Hepatocyte (in vitro differentiated cells): ENCODE data around the gene DOCK1. TPM values are rescaled to one million over a fixed set of nuclear protein-coding genes. Genes with fewer than 3 reads are reported as not detected.

ENCODE experiments used
- DNase-seq: peaks from one replicate; pipeline ENCODE4 v3.0.0-alpha.2; 2016; ENCODE audit warnings: low spot score
- H2AFZ ChIP-seq: fragments of 200-600 bp; sonication (generic); 2 replicates; pipeline ENCODE4 v1.6.0; 2016; ENCODE audit warnings: antibody characterized with exemption, mild to moderate bottlenecking
- H3K27ac ChIP-seq: fragments of 200-600 bp; sonication (generic); 2 replicates; pipeline ENCODE4 v1.5.1; 2016; ENCODE audit warnings: mild to moderate bottlenecking
- H3K27me3 ChIP-seq: fragments of 200-600 bp; sonication (generic); 2 replicates; pipeline ENCODE4 v1.6.1; 2016
- H3K36me3 ChIP-seq: fragments of 200-600 bp; sonication (generic); replicated peaks from 2 replicates; pipeline ENCODE4 v1.5.1; 2016; ENCODE audit warnings: low read depth; ENCODE audit not compliant: insufficient read depth
- H3K4me1 ChIP-seq: fragments of 200-600 bp; sonication (generic); 2 replicates; pipeline ENCODE4 v1.5.1; 2016; ENCODE audit warnings: mild to moderate bottlenecking, moderate library complexity; ENCODE audit not compliant: insufficient read depth
- H3K4me2 ChIP-seq: fragments of 200-600 bp; sonication (generic); 2 replicates; pipeline ENCODE4 v1.6.0; 2016
- H3K4me3 ChIP-seq: fragments of 200-600 bp; sonication (generic); 2 replicates; pipeline ENCODE4 v1.5.1; 2016; ENCODE audit warnings: mild to moderate bottlenecking
- H3K79me2 ChIP-seq: fragments of 200-600 bp; sonication (generic); 2 replicates; pipeline ENCODE4 v1.6.0; 2017; ENCODE audit warnings: mild to moderate bottlenecking
- H3K9me2 ChIP-seq: fragments of 200-600 bp; sonication (generic); replicated peaks from 2 replicates; pipeline ENCODE4 v1.6.0; 2017; ENCODE audit warnings: mild to moderate bottlenecking; ENCODE audit not compliant: insufficient read depth
- H3K9me3 ChIP-seq: fragments of 200-600 bp; sonication (generic); 2 replicates; pipeline ENCODE4 v1.5.1; 2016; ENCODE audit warnings: low read depth, mild to moderate bottlenecking
- H4K20me1 ChIP-seq: fragments of 200-600 bp; sonication (generic); 2 replicates; pipeline ENCODE4 v1.6.0; 2016; ENCODE audit warnings: mild to moderate bottlenecking; ENCODE audit not compliant: insufficient read depth, poor library complexity, severe bottlenecking
- EZH2 ChIP-seq: fragments of 200-600 bp; sonication (generic); IDR thresholded peaks from 2 replicates; pipeline ENCODE4 v1.6.1; 2016; ENCODE audit warnings: antibody characterized with exemption, mild to moderate bottlenecking, borderline replicate concordance
- EZH2phosphoT487 ChIP-seq: fragments of 200-600 bp; sonication (generic); IDR thresholded peaks from one replicate; pipeline ENCODE4 v1.6.1; 2018; ENCODE audit warnings: antibody characterized with exemption, mild to moderate bottlenecking, low read depth, moderate library complexity; ENCODE audit not compliant: unreplicated experiment, severe bottlenecking
- WGBS: methylation state at CpG from one replicate; pipeline ENCODE4 v1.1.6; 2016; ENCODE audit warnings: low lambda C conversion rate; ENCODE audit errors: missing lambda C conversion rate; 5-methylcytosine and 5-hydroxymethylcytosine counted together
- polyA plus RNA-seq: library from polyadenylated mRNA; unstranded; fragments of >200 nt; fragmentation: Nextera tagmentation; extraction: Ambion mirVana; gene quantifications from 2 replicates; pipeline ENCODE4 v1.2.1, GENCODE V29; 2016
- total RNA-seq: library from RNA; depleted of rRNA; stranded (reverse); fragments of >200 nt; gene quantifications from 2 replicates; pipeline ENCODE4 v1.2.3, GENCODE V29; 2014
- TF ChIP-seq, protein P1 (sequence below): fragments of 200-600 bp; sonication (generic); IDR thresholded peaks from 2 replicates; pipeline ENCODE4 v1.5.1; 2016; ENCODE audit warnings: antibody characterized with exemption, mild to moderate bottlenecking; ENCODE audit not compliant: poor library complexity

The DOCK1 gene
- total and polyA plus RNA-seq, 2 experiments from 2014 or later, result 16.0 to 55.5 TPM

DNA sequence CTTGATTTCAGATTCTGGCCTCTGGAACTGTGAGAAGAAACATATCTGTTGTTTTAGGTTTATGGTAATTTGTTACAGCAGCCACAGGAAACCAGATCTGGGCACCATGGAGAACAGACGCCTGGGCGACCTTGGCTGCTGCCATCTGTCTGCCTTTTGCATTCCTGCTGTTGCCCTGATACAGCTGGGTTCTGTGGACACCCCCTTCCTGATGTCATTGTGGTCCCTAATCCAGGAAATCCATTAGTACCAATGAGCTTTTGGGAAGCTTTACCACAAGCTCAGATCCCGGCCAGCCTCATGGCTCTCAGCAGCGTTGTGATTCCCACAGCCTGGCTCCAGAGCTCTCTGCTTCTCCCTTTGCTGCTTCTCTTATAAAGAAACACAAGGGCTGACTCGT lies 469.7 kb downstream of the DOCK1 start:
- H3K9me3 ChIP-seq, result no peaks in the 10 kb centered on the region
- WGBS, result 73% methylated on average over 5 of the region's 5 CpGs
- no peak for TF ChIP-seq EZH2
- no peak for TF ChIP-seq EZH2phosphoT487
- TF ChIP-seq, protein P1, sequence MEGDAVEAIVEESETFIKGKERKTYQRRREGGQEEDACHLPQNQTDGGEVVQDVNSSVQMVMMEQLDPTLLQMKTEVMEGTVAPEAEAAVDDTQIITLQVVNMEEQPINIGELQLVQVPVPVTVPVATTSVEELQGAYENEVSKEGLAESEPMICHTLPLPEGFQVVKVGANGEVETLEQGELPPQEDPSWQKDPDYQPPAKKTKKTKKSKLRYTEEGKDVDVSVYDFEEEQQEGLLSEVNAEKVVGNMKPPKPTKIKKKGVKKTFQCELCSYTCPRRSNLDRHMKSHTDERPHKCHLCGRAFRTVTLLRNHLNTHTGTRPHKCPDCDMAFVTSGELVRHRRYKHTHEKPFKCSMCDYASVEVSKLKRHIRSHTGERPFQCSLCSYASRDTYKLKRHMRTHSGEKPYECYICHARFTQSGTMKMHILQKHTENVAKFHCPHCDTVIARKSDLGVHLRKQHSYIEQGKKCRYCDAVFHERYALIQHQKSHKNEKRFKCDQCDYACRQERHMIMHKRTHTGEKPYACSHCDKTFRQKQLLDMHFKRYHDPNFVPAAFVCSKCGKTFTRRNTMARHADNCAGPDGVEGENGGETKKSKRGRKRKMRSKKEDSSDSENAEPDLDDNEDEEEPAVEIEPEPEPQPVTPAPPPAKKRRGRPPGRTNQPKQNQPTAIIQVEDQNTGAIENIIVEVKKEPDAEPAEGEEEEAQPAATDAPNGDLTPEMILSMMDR, result no peak

DNA sequence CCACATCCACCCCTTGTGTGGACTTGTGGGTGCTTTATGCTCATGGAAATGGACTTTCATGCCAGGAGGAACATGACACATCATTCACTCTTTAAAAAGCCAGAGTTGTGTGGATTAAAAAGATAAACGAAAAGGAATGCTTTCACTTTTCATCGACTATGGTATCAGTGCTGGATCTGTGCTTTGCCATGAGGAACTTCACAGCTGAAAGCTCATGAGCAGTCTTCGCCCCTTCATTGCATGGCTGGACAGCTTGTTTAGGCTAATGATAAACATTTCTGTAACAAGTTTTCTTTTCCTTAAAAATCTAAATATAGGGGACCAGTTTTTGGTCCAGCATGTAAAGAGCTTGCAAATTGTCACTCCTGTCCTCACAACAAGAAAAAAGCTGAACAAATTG lies 470.2 kb downstream of the DOCK1 start:
- Histone ChIP-seq H3K27ac (no peak overlapping the region), H3K27me3 (no peaks in the 10 kb centered on the region), H3K36me3 (no peaks in the 10 kb centered on the region), H4K20me1 (no peaks in the 10 kb centered on the region), H3K79me2 (no peaks in the 10 kb centered on the region), H3K9me2 (no peaks in the 10 kb centered on the region), H3K4me2 (no peak overlapping the region), H3K9me3 (no peaks in the 10 kb centered on the region), H3K4me3 (no peak overlapping the region), H3K4me1 (no peaks in the 10 kb centered on the region), H2AFZ (no peak overlapping the region)
- WGBS, result 67% methylated on average over 3 of the region's 3 CpGs
- DNase-seq, result no peak
- TF ChIP-seq EZH2phosphoT487, result no peak

More for the DNA sequence above, 469.7 kb downstream of the DOCK1 start:
- Histone ChIP-seq H3K79me2 (no peaks in the 10 kb centered on the region), H3K27me3 (no peaks in the 10 kb centered on the region), H2AFZ (no peak overlapping the region), H3K4me3 (no peak overlapping the region), H3K36me3 (no peaks in the 10 kb centered on the region), H4K20me1 (no peaks in the 10 kb centered on the region), H3K27ac (no peak overlapping the region), H3K4me2 (no peak overlapping the region), H3K9me2 (no peaks in the 10 kb centered on the region), H3K4me1 (no peaks in the 10 kb centered on the region)
- DNase-seq, result no peak

DNA sequence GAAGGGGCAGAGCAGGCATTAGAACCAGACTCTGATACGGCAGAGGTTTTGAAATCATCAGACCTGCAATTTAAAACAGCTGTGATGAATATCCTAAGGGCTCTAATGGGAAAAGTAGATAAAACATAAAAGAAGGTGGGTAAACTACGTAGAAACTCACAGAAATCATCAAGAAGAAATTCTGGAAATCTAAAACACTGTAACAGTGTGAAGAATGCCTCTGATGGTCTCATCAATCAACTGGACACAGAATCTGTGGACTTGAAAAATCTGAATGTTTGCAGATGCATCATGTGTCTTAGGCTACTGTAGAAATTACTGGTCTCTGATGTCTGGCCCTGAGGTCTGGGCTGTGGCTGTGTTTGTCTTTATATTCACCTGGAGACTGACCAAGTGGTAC lies 470.8 kb downstream of the DOCK1 start:
- WGBS, result 69% methylated on average over 2 of the region's 2 CpGs
- H3K4me2 ChIP-seq, result no peak overlapping the region
- no peaks in the 10 kb centered on the region for H4K20me1 ChIP-seq
- no peak overlapping the region for H3K27ac ChIP-seq
- H3K36me3 ChIP-seq, result no peaks in the 10 kb centered on the region
- H3K27me3 ChIP-seq, result no peaks in the 10 kb centered on the region
- H3K9me2 ChIP-seq, result no peaks in the 10 kb centered on the region
- no peak for TF ChIP-seq EZH2
- TF ChIP-seq, protein P1, result no peak
- no peak for TF ChIP-seq EZH2phosphoT487
- DNase-seq, result no peak
- H3K9me3 ChIP-seq, result no peaks in the 10 kb centered on the region
- no peaks in the 10 kb centered on the region for H3K79me2 ChIP-seq
- no peak overlapping the region for H2AFZ ChIP-seq
- H3K4me3 ChIP-seq, result no peak overlapping the region
- H3K4me1 ChIP-seq, result no peaks in the 10 kb centered on the region

DNA sequence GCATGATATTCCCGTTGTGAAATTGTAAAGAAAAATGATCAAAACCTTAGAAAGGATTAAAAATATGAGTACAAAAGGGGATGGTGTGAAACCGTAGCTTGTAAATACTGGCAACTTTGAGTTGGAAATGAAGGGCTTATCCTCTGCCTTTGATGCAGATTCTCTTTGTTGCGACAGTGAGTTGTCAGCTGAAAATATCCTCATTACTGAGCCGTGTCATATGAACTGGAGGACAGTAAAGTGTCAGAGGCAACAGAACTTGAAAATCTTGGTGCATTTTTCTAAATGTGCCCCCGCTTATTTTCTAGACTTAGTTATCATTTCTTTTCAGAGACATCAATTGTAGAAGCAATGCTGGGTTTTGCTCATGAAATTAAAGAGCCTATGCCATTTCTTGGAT lies 473.4 kb downstream of the DOCK1 start:
- Histone ChIP-seq H3K9me2 (no peaks in the 10 kb centered on the region), H3K4me3 (no peak overlapping the region), H3K36me3 (no peaks in the 10 kb centered on the region), H3K27ac (no peak overlapping the region), H3K27me3 (no peaks in the 10 kb centered on the region), H2AFZ (no peak overlapping the region), H3K4me2 (no peak overlapping the region), H3K4me1 (no peaks in the 10 kb centered on the region), H3K79me2 (no peaks in the 10 kb centered on the region), H3K9me3 (no peaks in the 10 kb centered on the region), H4K20me1 (no peaks in the 10 kb centered on the region)
- 92% methylated on average over 5 of the region's 5 CpGs for WGBS
- no peak for DNase-seq
- TF ChIP-seq EZH2phosphoT487, result no peak
- TF ChIP-seq, protein P1, result no peak
- no peak for TF ChIP-seq EZH2
